ENCODE results near the gene FTH1.
"Not testable (repeated sequence)": the region's sequence is repeated elsewhere in the genome, so short reads cannot be mapped to it uniquely, and the experiment has no call there.

FTH1 gene

DNA sequence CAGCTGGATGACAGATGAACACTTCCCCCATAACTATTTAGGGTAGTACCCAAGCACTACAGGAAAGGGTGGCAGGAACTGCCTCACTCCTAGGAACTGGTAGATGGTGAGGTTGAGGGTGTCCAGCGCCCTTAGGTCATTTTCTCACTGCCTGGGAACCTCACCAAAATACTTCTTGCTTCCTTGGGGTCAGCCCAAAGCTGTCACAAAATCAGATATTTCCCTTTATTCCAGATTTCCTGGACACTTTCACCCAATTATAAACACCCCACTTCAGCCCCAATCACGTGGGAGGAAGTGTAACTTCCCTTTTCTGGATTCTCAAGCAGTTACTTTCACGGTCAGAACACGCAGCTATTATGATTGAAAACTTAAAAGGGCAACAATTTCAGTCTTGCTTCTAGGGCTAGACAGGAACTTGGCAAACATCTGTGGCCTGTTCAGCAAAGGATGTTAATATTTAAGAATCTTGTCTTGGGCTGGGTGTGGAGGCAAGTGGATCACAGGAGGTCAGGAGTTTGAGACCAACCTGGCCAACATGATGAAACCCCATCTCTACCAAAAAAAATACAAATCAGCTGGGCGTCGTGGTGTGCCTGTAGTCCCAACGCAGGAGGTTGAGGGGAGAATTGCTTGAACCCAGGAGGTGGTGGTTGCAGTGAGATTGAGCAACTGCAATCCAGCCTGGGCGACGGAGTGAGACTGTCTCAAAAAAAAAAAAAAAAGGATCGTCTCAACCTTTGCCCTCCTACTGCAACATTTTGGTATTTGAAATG, 4.0 kb downstream of the FTH1 start:
- DNase-seq = no peak

- DNase-seq = no peak
These were observed 4.5 kb downstream of the FTH1 start for GRCh38 chr11:61963016-61963281.

GRCh38 chr11:61962213-61963015, 5.0 kb downstream of the FTH1 start:
- DNase-seq = no peak

DNA sequence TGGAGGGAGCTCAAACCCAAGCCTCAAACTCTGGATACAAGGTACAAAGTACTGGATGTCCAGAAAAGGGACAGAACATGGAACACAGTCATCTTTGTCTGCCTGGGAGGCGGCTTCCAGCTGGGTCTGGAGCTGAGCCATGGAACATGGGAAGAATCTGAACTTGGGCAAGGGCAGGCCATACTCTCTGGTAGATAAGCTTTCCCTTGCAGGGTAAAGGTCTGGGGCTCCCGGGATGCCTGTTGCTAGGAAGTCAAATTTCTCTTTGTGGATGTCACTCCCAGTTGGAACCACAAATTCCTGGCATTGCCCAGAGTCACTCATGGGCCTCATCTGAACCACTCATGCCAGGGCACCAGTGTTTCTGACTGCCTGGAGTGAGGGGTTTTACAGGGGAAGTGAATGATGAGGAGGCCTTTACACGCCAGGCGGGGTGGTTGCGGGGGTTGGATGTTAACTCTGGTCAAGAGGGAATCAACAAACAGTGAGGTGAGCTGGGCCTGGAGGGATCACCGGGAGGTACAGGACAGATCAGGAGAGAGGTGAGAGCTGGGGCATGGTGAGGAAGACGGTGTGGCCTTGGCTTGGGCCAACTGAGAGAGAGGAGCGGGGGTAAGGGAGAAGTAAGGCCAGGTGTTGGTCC, 5.7 kb downstream of the FTH1 start:
- no peak for DNase-seq

DNA sequence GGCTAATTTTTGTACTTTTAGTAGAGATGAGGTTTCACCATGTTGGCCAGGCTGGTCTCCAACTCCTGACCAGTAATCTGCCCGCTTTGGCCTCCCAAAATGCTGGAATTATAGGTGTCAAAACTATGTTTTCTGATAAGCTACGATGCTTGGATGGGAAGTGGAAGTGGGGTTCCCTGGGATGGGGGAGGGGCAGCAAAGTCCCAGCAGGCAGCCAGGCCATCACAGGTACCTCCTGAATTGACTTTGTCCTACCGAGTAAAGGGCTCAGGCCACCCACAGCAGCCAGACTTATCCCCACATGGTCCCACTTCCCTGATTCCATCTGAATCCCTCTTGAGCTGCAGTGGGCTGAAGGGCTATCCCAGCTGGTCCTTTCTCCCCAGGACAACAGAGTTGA, 6.9 kb downstream of the FTH1 start:
- no peak for DNase-seq

DNA sequence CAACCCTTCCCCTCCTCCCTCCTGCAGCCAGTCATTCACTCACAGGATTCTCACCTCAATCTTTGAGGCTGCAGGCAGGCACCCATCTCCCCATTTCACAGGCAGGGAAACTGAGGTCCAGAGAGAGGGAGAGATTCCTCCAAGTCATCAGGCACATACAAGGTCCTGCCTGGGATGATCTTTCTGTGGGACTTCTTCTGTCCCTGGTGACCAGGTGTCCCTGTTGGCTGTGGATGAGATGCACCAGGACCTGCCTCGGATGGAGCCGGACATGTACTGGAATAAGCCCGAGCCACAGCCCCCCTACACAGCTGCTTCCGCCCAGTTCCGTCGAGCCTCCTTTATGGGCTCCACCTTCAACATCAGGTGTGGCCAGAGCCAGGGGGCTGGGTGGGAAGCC, 7.8 kb downstream of the FTH1 start:
- no peak for DNase-seq

DNA sequence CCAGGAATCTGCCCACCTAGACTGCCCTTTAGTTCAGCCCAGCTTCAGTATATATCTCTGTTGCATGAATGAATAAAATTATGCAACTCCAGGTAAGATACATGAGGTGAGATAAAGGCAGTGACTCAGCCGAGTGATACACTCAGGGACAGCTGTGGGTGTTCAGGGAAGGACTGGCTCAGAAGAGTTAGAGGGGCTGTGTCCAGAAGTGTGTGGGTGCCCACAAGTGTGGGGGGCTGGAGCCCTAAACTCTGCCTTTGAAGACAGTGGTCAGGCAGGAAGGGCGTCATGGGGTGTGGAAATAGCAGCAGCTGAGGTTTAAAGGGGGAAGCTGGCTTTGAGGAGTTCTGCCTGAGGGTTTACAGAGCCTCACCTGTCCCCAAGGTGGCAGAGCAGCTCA, 8.3 kb downstream of the FTH1 start:
- no peak for DNase-seq

DNA sequence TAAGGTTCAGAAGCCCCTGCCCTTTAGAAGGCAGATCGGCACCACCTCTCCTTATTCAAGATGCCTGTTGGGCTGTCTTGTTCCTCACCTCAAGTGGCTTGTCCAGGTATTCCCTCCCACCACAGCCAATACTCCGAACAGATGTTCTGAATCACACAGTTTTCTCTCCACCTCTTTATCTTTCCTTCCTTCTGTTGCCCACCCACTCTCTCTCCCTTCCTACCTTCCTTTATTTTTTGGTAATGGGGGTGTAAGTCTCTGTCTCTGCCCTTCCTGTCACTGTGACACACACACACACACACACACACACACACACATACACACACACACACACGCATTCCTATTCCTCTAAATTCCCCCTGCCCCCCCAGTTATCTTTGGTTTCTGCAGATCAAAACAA, 8.8 kb downstream of the FTH1 start:
- no peak for DNase-seq

DNA sequence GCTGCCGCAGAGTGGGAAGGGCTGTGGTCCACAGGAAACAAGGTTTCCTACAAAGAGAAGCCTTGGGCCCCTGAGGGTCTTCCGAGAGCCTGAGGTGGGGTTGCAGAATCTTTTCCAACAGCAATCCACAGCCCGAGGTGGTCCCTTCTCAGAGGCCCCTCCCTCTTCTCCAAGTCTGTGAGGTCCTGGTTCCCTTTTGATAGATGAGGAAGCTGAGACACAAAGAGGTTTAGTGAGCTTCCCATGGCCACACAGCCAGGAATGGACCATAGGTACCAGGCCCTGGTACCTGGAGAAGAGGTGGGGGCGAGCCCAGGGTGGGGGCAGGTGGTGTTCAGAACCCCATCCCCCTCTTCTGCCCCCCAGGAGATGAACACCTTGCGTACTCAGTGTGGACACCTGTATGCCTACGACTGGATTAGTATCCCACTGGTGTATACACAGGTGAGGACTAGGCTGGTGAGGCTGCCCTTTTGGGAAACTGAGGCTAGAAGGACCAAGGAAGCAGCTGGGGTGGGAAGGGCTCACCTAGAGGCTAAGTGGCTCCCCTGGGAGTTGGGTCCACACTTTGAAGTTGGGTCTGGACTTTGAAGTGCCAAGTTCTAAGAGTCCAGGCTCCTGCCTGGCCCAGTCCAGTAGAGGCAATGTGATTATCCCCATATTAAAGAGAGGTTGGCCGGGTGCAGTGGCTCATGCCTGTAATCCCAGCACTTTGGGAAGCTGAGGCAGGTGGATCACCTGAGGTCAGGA, 10.2 kb downstream of the FTH1 start:
- no peak for DNase-seq

GRCh38 chr11:61956191-61957020, 11.0 kb downstream of the FTH1 start:
- no peak for DNase-seq

- peak; percentile 18 for DNase-seq
These were observed 11.9 kb downstream of the FTH1 start for GRCh38 chr11:61955422-61956135.

DNA sequence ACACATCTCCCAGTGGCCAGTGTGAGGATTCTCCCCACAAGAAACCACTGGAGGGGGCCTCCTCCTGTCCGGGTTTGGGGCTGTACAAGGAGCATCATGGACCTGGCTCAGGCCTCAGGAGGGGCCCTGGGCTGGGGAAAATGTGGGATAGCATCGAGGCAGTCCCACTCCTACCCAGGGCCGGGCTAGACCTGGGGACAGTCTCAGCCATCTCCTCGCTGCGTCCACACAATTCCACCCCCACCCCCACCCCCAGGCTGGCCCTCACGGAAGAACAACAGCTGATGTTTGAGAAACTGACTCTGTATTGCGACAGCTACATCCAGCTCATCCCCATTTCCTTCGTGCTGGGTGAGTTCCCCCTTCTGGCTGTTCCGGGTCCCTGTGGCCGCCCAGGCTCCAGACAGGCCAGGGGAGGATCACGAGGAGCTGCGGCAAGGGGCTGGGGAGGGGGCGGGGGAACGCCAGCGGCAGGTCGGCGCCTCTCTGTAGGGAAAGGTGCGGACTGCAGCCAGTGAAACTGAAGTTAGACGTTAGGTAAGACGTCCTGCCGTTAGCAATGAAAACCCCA, 12.5 kb downstream of the FTH1 start:
- no peak for DNase-seq

DNA sequence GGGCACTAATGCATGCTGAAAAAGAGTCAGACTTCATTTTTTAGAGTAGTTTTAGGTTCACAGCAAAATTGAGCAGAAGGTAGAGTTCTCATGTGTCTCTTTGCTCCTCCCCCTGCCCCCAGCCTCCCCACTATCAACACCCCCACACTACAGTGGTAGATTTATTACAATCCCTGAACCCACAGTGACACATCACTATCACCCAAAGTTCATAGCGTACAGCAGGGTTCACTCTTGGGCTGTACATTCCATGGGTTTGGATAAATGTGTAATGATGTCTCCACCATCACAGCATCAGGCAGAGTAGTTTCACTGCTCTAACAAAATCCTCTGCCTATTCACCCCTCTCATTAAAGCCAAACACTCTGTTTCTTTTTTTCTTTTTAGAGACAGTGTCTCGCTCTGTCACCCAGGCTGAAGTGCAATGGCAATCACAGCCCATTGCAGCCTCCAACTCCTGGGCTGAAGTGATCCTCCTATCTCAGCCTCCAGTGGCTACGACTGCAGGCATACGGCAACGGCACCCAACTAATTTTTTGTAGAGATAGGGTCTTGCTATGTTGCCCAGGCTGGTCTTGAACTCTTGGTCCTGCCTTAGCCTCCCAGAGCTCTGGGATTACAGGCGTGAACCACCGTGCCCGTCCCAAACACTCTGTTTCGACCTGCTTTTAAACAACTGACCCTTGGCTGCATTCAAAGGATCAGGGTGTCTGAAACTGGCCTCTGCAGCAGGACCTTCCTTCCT, 13.2 kb downstream of the FTH1 start:
- no peak for DNase-seq

- DNase-seq = not testable (repeated sequence)
These were observed 13.8 kb downstream of the FTH1 start for GRCh38 chr11:61953632-61954031.

DNA sequence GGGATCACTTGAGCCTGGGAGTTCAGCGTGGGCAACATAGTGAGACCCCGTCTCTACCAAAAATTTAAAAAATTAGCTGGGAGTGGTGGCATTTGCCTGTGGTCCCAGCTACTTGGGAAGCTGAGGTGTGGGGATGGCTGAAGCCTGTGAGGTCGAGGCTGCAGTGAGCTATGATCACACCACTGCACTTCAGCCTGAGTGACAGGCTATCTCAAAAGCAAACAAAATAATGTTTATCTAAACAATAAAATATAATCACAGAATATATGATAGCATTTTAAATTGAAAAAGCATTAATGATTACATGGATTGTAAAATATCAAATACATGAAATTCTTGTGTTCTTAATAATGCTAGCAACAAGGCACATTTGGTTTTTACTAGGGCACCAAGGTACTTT, 14.6 kb downstream of the FTH1 start:
- no peak for DNase-seq

DNA sequence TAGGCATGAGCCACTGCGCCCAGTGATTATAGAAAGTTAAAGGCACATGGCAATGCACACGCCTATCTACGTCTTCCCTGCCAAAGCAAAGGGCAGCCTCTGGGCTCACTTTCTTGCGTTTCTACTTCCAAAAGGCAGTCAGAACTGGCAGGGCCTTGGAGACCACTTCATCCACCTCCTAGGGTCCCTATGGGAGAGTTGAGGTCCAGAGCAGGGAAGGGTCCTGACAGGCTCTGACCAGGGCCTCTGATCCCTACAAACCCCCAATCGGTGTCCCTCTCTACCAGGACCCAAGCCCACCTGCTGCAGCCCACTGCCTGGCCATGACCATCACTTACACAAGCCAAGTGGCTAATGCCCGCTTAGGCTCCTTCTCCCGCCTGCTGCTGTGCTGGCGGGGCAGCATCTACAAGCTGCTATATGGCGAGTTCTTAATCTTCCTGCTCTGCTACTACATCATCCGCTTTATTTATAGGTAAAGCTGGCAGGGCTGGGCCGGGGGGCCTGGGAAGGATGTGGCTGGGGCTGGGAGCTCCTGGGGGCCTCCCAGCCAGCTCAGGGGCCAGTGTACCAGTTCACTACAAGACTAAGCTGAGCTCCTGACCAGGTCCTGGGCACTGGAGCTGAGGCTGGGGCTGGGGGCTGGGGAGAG, 15.8 kb downstream of the FTH1 start:
- no peak for DNase-seq

GRCh38 chr11:61950035-61950547, 17.3 kb downstream of the FTH1 start, which contains the start of gene BEST1:
BEST1 (plus strand) TSS chr11:61950351; CDS start chr11:61951807, 1,456 bp downstream.
- DNase-seq = no peak

DNA sequence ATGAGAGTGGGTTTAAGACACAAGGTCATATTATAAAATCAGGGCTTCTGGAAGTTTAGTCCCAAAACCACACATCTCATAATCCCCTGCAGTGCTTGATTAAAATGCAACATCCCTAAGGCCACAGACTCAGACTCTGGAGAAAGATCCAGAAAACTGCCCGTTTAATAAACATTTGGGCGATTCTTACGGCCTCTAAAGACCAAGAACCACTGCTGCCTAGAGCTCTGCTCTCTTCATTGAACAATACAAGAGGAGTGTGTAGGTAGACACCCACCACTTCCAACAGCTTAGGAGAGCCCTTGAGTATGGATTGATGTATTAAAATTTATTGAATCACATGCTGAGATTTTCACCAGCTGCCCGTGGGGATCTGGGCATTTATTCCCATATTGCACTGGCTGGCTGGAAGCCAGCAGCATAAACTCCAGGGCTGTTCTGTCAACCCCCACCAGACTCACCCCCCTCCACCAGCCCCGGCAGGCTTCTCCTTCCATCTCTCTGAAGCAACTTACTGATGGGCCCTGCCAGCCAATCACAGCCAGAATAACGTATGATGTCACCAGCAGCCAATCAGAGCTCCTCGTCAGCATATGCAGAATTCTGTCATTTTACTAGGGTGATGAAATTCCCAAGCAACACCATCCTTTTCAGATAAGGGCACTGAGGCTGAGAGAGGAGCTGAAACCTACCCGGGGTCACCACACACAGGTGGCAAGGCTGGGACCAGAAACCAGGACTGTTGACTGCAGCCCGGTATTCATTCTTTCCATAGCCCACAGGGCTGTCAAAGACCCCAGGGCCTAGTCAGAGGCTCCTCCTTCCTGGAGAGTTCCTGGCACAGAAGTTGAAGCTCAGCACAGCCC, 18.0 kb downstream of the FTH1 start:
- DNase-seq = no peak

GRCh38 chr11:61948505-61948904, 18.9 kb downstream of the FTH1 start:
- no peak for DNase-seq
